Keratinocyte (primary cell): ENCODE measurements around the gene EXOC4. TPM values are rescaled to one million over a fixed set of nuclear protein-coding genes. Genes with fewer than 3 reads are reported as not detected.

Source experiments
- DNase-seq: peaks from one replicate; pipeline ENCODE4 v3.0.0-alpha.2; 2011; ENCODE audit warnings: low read depth, missing footprints, low spot score
- FAIRE-seq: peaks from 2 replicates; lab custom pipeline; 2011; peaks lifted over from hg19 to GRCh38; lab: Jason Lieb, UNC
- H2AFZ ChIP-seq: 2 replicates; pipeline ENCODE4 v1.6.0; 2012; ENCODE audit warnings: low read length, control low read depth, inconsistent platforms; ENCODE audit not compliant: control insufficient read depth
- H3K27ac ChIP-seq: 2 replicates; pipeline ENCODE4 v1.5.1; 2011; ENCODE audit warnings: low read length; ENCODE audit not compliant: control insufficient read depth, insufficient read depth
- H3K27me3 ChIP-seq: 3 replicates; pipeline ENCODE4 v1.6.0; 2011; ENCODE audit warnings: low read length; ENCODE audit not compliant: control insufficient read depth, insufficient read depth; ENCODE audit errors: extremely low read depth
- H3K36me3 ChIP-seq, 2 experiments: 2 replicates in 1 of 2; 3 replicates in 1 of 2; pipeline ENCODE4 v1.5.1; 2011; ENCODE audit warnings: low read length in 2 of 2, mild to moderate bottlenecking in 1 of 2; ENCODE audit not compliant: control insufficient read depth in 2 of 2, insufficient read depth in 2 of 2; ENCODE audit errors: extremely low read depth in 1 of 2
- H3K4me1 ChIP-seq: 3 replicates; pipeline ENCODE4 v1.5.1; 2011; ENCODE audit warnings: low read length; ENCODE audit not compliant: control insufficient read depth, insufficient read depth; ENCODE audit errors: extremely low read depth
- H3K4me2 ChIP-seq: 3 replicates; pipeline ENCODE4 v1.6.0; 2011; ENCODE audit warnings: low read depth, low read length; ENCODE audit not compliant: control insufficient read depth, insufficient read depth; ENCODE audit errors: extremely low read depth
- H3K4me3 ChIP-seq, 3 experiments: fragments of 200-600 bp in 1 of 3; sonication (generic) in 1 of 3; 2 replicates in 2 of 3; 3 replicates in 1 of 3; pipeline ENCODE4 v1.5.1; 2011 to 2016; ENCODE audit warnings: low read length in 3 of 3, mild to moderate bottlenecking in 3 of 3, control low read depth in 2 of 3, inconsistent platforms in 1 of 3, low read depth in 1 of 3, mixed read lengths in 1 of 3, mixed run types in 1 of 3, moderate library complexity in 1 of 3; ENCODE audit not compliant: control insufficient read depth in 2 of 3, insufficient read depth in 2 of 3; ENCODE audit errors: extremely low read depth in 1 of 3
- H3K79me2 ChIP-seq: 2 replicates; pipeline ENCODE4 v1.6.0; 2012; ENCODE audit warnings: low read length; ENCODE audit not compliant: control insufficient read depth, insufficient read depth
- H3K9ac ChIP-seq: 3 replicates; pipeline ENCODE4 v1.6.0; 2011; ENCODE audit warnings: low read length; ENCODE audit not compliant: control insufficient read depth, insufficient read depth; ENCODE audit errors: extremely low read depth
- H3K9me1 ChIP-seq: 3 replicates; pipeline ENCODE4 v1.6.0; 2011; ENCODE audit warnings: low read length; ENCODE audit not compliant: control insufficient read depth, insufficient read depth; ENCODE audit errors: extremely low read depth
- H3K9me3 ChIP-seq: 2 replicates; pipeline ENCODE4 v1.5.1; 2012; ENCODE audit warnings: low read depth, low read length; ENCODE audit not compliant: control insufficient read depth
- H4K20me1 ChIP-seq: 3 replicates; pipeline ENCODE4 v1.6.0; 2011; ENCODE audit warnings: low read length; ENCODE audit not compliant: control insufficient read depth, insufficient read depth; ENCODE audit errors: extremely low read depth
- EZH2 ChIP-seq: IDR thresholded peaks from one replicate; pipeline ENCODE4 v1.6.1; 2012; ENCODE audit warnings: inconsistent platforms, mild to moderate bottlenecking, low read length, moderate library complexity
- dilution Hi-C: fragments of 300-500 bp; cut with MboI; formaldehyde crosslinking; loops from one replicate; pipeline ENCODE4 v1.7.0; 2020; ENCODE audit warnings: low sequenced_read_pairs; ENCODE audit not compliant: extremely low pct_ligation_motif_present
- polyA plus RNA-seq, 5 experiments: library from polyadenylated mRNA; depleted of rRNA in 3 of 5; stranded (reverse) in 3 of 5; stranded (forward) in 1 of 5; unstranded in 1 of 5; fragments of >200 nt; gene quantifications; 1 replicate in 1 of 5; 2 replicates in 3 of 5; 3 replicates in 1 of 5; pipeline versions ENCODE4 v1.2.1 to v1.2.3, GENCODE V29; 2011 to 2012; ENCODE audit warnings: missing spikeins in 2 of 5, low read depth in 1 of 5, low replicate concordance in 1 of 5
- TF ChIP-seq, protein P1 (sequence below), 3 experiments: IDR thresholded peaks in 1 of 3; conservative IDR thresholded peaks in 1 of 3; optimal IDR thresholded peaks in 1 of 3; 2 replicates in 2 of 3; 3 replicates in 1 of 3; pipeline versions ENCODE3 to v1.5.1; 2011; ENCODE audit warnings: low read length in 3 of 3, mild to moderate bottlenecking in 3 of 3, moderate library complexity in 2 of 3, control low read depth in 1 of 3, inconsistent platforms in 1 of 3; ENCODE audit not compliant: insufficient read depth in 2 of 3; ENCODE audit errors: extremely low read depth in 1 of 3

The EXOC4 gene
- polyA plus RNA-seq, 1 donor (not counting 4 experiments of a cell fraction or from before 2014, with no cell fraction given): 52.6 TPM

DNA sequence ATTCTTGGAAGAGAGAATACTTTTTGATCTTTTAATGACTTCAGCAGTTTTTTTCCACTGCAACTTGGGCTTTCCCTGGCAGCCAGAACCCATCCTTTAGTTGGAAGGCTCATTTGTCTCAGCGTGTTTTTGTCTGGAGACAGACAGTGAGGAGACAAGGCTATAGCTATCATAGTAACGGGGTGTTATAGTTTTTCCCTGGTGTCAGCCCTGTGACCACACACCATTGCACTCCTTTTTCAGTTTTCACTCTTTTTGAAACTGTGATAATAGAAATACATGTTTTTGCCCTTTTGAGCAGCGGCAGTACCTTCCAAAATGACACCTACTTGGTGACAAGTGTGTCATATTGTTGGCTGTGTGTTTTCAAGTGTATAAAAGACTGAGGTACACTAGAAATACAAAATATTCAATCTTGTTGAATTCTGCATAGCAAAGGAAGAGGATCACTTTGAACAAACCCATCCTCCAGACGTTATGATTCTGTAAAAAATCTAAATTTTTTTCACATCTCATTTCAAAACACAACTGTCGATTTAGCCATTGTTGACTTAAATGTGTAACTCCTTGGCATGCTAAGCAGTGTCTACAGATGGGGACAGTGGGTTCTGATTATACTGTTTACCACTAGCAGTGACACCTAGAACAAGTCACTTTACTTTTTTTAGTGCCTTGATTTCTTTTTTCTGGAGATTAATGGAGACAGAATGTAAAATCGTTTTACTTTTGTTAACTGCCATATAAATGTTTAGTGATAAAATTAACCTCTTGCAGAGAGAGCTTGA, 130.1 kb downstream of the EXOC4 start:
- dilution Hi-C loops: no loop called here
- TF ChIP-seq EZH2: no peak
- TF ChIP-seq, protein P1, sequence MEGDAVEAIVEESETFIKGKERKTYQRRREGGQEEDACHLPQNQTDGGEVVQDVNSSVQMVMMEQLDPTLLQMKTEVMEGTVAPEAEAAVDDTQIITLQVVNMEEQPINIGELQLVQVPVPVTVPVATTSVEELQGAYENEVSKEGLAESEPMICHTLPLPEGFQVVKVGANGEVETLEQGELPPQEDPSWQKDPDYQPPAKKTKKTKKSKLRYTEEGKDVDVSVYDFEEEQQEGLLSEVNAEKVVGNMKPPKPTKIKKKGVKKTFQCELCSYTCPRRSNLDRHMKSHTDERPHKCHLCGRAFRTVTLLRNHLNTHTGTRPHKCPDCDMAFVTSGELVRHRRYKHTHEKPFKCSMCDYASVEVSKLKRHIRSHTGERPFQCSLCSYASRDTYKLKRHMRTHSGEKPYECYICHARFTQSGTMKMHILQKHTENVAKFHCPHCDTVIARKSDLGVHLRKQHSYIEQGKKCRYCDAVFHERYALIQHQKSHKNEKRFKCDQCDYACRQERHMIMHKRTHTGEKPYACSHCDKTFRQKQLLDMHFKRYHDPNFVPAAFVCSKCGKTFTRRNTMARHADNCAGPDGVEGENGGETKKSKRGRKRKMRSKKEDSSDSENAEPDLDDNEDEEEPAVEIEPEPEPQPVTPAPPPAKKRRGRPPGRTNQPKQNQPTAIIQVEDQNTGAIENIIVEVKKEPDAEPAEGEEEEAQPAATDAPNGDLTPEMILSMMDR (optimal IDR thresholded peaks at IDR 0.05 in 1 of 3, IDR thresholded peaks at IDR 0.05 in 1 of 3, conservative IDR thresholded peaks at IDR 0.05 in 1 of 3; ENCODE audit: extremely low read depth in 1 of 3, insufficient read depth in 2 of 3, low read length in 3 of 3): no peak
- Histone ChIP-seq H3K79me2 (no peaks in the 10 kb centered on the region), H3K9me3 (no peaks in the 10 kb centered on the region), H3K4me1 (no peaks in the 10 kb centered on the region), H3K4me2 (no peak overlapping the region), H4K20me1 (no peaks in the 10 kb centered on the region), H3K27me3 (no peaks in the 10 kb centered on the region), H2AFZ (no peak overlapping the region), H3K36me3 (no peaks in the 10 kb centered on the region), H3K9ac (no peak overlapping the region), H3K4me3 (no peak overlapping the region), H3K27ac (no peak overlapping the region), H3K9me1 (no peaks in the 10 kb centered on the region)
- no peak for DNase-seq
- FAIRE-seq: no peak

DNA sequence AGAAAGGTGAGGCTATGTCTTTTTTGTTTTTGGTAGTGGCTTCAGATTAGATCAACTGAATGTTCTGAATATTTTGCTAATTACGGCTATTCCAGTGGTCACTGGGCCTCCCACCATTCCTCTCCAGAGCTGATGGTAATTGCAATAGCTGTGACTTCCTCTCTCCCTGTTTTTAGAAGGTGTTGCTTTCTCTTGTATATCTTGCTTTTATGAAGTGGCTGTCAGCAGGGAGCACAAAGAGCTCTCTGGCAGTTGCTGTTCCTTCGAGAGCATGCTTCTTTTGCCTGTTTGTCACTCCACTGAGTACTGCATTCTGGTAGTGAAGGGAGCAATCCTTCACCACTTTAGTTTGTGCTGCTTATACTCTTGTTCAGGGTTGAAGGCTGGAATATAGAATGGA, 133.3 kb downstream of the EXOC4 start:
- dilution Hi-C loops: no loop called here
- H3K9me3 ChIP-seq: no peaks in the 10 kb centered on the region
- H3K79me2 ChIP-seq: no peaks in the 10 kb centered on the region
- FAIRE-seq (no peak), DNase-seq (no peak)
- H3K36me3 ChIP-seq: no peaks in the 10 kb centered on the region
- H3K9ac ChIP-seq: no peak overlapping the region
- no peaks in the 10 kb centered on the region for H3K9me1 ChIP-seq
- H4K20me1 ChIP-seq: no peaks in the 10 kb centered on the region
- no peak overlapping the region for H2AFZ ChIP-seq
- H3K27ac ChIP-seq: no peak overlapping the region
- no peak overlapping the region for H3K4me3 ChIP-seq
- no peak overlapping the region for H3K4me2 ChIP-seq
- H3K4me1 ChIP-seq: no peaks in the 10 kb centered on the region
- TF ChIP-seq EZH2: no peak
- TF ChIP-seq, protein P1 (optimal IDR thresholded peaks at IDR 0.05 in 1 of 3, IDR thresholded peaks at IDR 0.05 in 1 of 3, conservative IDR thresholded peaks at IDR 0.05 in 1 of 3; ENCODE audit: extremely low read depth in 1 of 3, insufficient read depth in 2 of 3, low read length in 3 of 3): no peak
- H3K27me3 ChIP-seq: no peaks in the 10 kb centered on the region
